K562 (cell line): ENCODE measurements around the gene AGR2. TPM values are rescaled to one million over a fixed set of nuclear protein-coding genes. Genes with fewer than 3 reads are reported as not detected.
A peak's percentile ranks its signal among the peaks of the same experiment; 100 is the strongest.

Experiments used
- ATAC-seq: fragments of 200-7000 bp; cut with Tn5 transposase; 3 replicates; pipeline ENCODE4 v1.9.1; 2020; ENCODE audit warnings: moderate library complexity
- BruUV-seq: library from RNA; stranded (reverse); fragments of 400-500 nt; replicated peaks from 2 replicates; lab custom pipeline; 2021; lab: Mats Ljungman, UMichigan
- CTCF ChIA-PET: fragments of 300-600 bp; formaldehyde crosslinking; extraction: SDS; loops from one replicate; lab custom pipeline; 2021; ENCODE audit warnings: low intra/inter-chr PET ratio; lab: Yijun Ruan, JAX
- POLR2A ChIA-PET: fragments of 300-600, 350-650 bp; sonication (Branson Sonifier 250); formaldehyde crosslinking; extraction: SDS; loops from one replicate; lab custom pipeline; 2021; ENCODE audit warnings: antibody characterized with exemption, inconsistent platforms; lab: Yijun Ruan, JAX
- DNase-seq, 4 experiments: peaks; one replicate each; pipeline versions ENCODE4 v3.0.0 to v3.0.0-alpha.2; 2011 to 2018; ENCODE audit warnings: low spot score in 3 of 4, mixed read lengths in 3 of 4; ENCODE audit errors: extremely low read depth in 1 of 4
- FAIRE-seq: peaks from 2 replicates; lab custom pipeline; 2011; peaks lifted over from hg19 to GRCh38; lab: Jason Lieb, UNC
- H2AFZ ChIP-seq: 2 replicates; pipeline ENCODE4 v1.6.0; 2011; ENCODE audit warnings: low read depth, low read length, control low read depth, inconsistent platforms
- H3K27ac ChIP-seq: fragments of 200-600 bp; 3 replicates; pipeline ENCODE4 v1.8.0; 2011; ENCODE audit warnings: low read depth, mild to moderate bottlenecking, control low read depth, inconsistent platforms, low read length, moderate library complexity, mixed read lengths; ENCODE audit errors: extremely low read depth
- H3K27me3 ChIP-seq, 2 experiments: fragments of 300-600 bp in 1 of 2; 2 replicates in 1 of 2; 3 replicates in 1 of 2; pipeline versions ENCODE4 v1.6.0 to v1.8.0; 2011; ENCODE audit warnings: inconsistent platforms in 2 of 2, low read length in 2 of 2, mild to moderate bottlenecking in 1 of 2, mixed read lengths in 1 of 2, moderate library complexity in 1 of 2; ENCODE audit not compliant: control insufficient read depth in 2 of 2, insufficient read depth in 2 of 2
- H3K36me3 ChIP-seq: fragments of 300-600 bp; 3 replicates; pipeline ENCODE4 v1.8.0; 2011; ENCODE audit warnings: mild to moderate bottlenecking, low read length, inconsistent platforms; ENCODE audit not compliant: control insufficient read depth, insufficient read depth
- H3K4me1 ChIP-seq, 2 experiments: fragments of 200-600 bp in 1 of 2; replicated peaks in 1 of 2; 2 replicates in 1 of 2; 3 replicates in 1 of 2; pipeline versions ENCODE4 v1.5.1 to v1.8.0; 2011; ENCODE audit warnings: inconsistent platforms in 2 of 2, low read length in 2 of 2, mild to moderate bottlenecking in 1 of 2, mixed read lengths in 1 of 2, moderate library complexity in 1 of 2; ENCODE audit not compliant: control insufficient read depth in 2 of 2, insufficient read depth in 2 of 2
- H3K4me2 ChIP-seq: 2 replicates; pipeline ENCODE4 v1.6.1; 2011; ENCODE audit warnings: low read length, control low read depth, inconsistent platforms, mixed read lengths; ENCODE audit not compliant: insufficient read depth
- H3K4me3 ChIP-seq: fragments of 200-600 bp; sonication (generic), shearing (Covaris generic); 2 replicates; pipeline ENCODE4 v1.5.1; 2016; ENCODE audit warnings: control low read depth, inconsistent platforms
- H3K79me2 ChIP-seq: fragments of 200-600 bp; 3 replicates; pipeline ENCODE4 v1.8.0; 2011; ENCODE audit warnings: low read length, inconsistent platforms; ENCODE audit not compliant: control insufficient read depth, insufficient read depth
- H3K9ac ChIP-seq, 2 experiments: 2 replicates each; pipeline versions ENCODE4 v1.6.0 to v1.6.1; 2011; ENCODE audit warnings: low read depth in 2 of 2, low read length in 2 of 2, control low read depth in 1 of 2, inconsistent platforms in 1 of 2, mild to moderate bottlenecking in 1 of 2, mixed read lengths in 1 of 2; ENCODE audit not compliant: insufficient read depth in 1 of 2
- H3K9me1 ChIP-seq: one replicate; pipeline ENCODE4 v1.6.0; 2011; ENCODE audit warnings: inconsistent platforms, mild to moderate bottlenecking, low read length, moderate library complexity; ENCODE audit not compliant: control insufficient read depth, insufficient read depth
- H3K9me3 ChIP-seq: replicated peaks from 2 replicates; pipeline ENCODE4 v1.5.1; 2011; ENCODE audit warnings: low read depth, low read length, inconsistent platforms; ENCODE audit not compliant: control insufficient read depth, insufficient read depth
- H4K20me1 ChIP-seq: replicated peaks from 2 replicates; pipeline ENCODE4 v1.6.1; 2011; ENCODE audit warnings: low read length, inconsistent platforms, mixed read lengths; ENCODE audit not compliant: control insufficient read depth, insufficient read depth
- CHCHD3 ChIP-seq: fragments of 250-450 bp; sonication (Bioruptor Pico); IDR thresholded peaks from 2 replicates; pipeline ENCODE4 v2.1.2; 2022; ENCODE audit warnings: mild to moderate bottlenecking
- DDX20 ChIP-seq: fragments of 450-650 bp; IDR thresholded peaks from 2 replicates; pipeline ENCODE4 v1.6.1; 2016; ENCODE audit warnings: missing genetic modification characterization, low read depth, mild to moderate bottlenecking, missing compliant biosample characterization, moderate library complexity
- EZH2 ChIP-seq: IDR thresholded peaks from 2 replicates; pipeline ENCODE4 v1.6.1; 2012; ENCODE audit warnings: low read depth, mild to moderate bottlenecking, inconsistent platforms, low read length, borderline replicate concordance
- HOXB6 ChIP-seq: fragments of 250-450 bp; sonication (Bioruptor Pico); IDR thresholded peaks from 2 replicates; pipeline ENCODE4 v1.5.1; 2022; ENCODE audit warnings: mild to moderate bottlenecking, borderline replicate concordance
- KDM2B ChIP-seq: fragments of 250-450 bp; sonication (Bioruptor Pico); IDR thresholded peaks from 2 replicates; pipeline ENCODE4 v1.8.0; 2021; ENCODE audit warnings: mild to moderate bottlenecking, moderate library complexity
- MAFG ChIP-seq: fragments of 450-650 bp; conservative IDR thresholded peaks from 2 replicates; pipeline ENCODE4 v1.6.1; 2016; ENCODE audit warnings: missing genetic modification characterization, missing compliant biosample characterization
- NFE2 ChIP-seq: IDR thresholded peaks from 2 replicates; pipeline ENCODE4 v1.6.1; 2014; ENCODE audit warnings: antibody characterized with exemption, low read depth
- NFE2L1 ChIP-seq: fragments of 450-650 bp; IDR thresholded peaks from 2 replicates; pipeline ENCODE4 v1.6.1; 2016; ENCODE audit warnings: missing genetic modification characterization, low read depth, mild to moderate bottlenecking, missing compliant biosample characterization, moderate library complexity, borderline replicate concordance
- WGBS: fragments of 100-300 bp; shearing (Covaris generic); methylation state at CpG from one replicate; pipeline ENCODE4 v1.1.6; 2016; ENCODE audit warnings: low coverage, mixed read lengths; ENCODE audit not compliant: insufficient coverage; ENCODE audit errors: missing lambda C conversion rate; 5-methylcytosine and 5-hydroxymethylcytosine counted together
- in situ Hi-C: fragments of 300-500 bp; cut with MboI; formaldehyde crosslinking; loops from 4 replicates; pipeline ENCODE4 v1.15.0; 2018; ENCODE audit warnings: inconsistent platforms, mixed read lengths
- intact Hi-C: fragments of 100-400 bp; cut with micrococcal nuclease; formaldehyde crosslinking; loops from 2 replicates; pipeline ENCODE4 v1.14.2; 2022
- polyA plus RNA-seq, 8 experiments: library from polyadenylated mRNA; depleted of rRNA in 4 of 8; stranded (reverse) in 5 of 8; unstranded in 3 of 8; fragments of >200 nt; fragmentation: Nextera tagmentation in 2 of 8; fragmentation: Illumina TruSeq in 1 of 8; extraction: Ambion mirVana in 2 of 8; extraction: Trizol in 1 of 8; gene quantifications; 2 replicates each; pipeline versions ENCODE4 v1.2.1 to v1.2.3, GENCODE V29; 2011 to 2014; ENCODE audit warnings: inconsistent platforms in 1 of 8, missing spikeins in 1 of 8
- total RNA-seq, 7 experiments: library from RNA; depleted of rRNA in 6 of 7; stranded (reverse); fragments of >200 nt in 6 of 7; fragmentation: Illumina TruSeq in 2 of 7; extraction: Trizol in 2 of 7; gene quantifications; 2 replicates each; pipeline versions ENCODE4 v1.2.1 to v1.2.3, GENCODE V29; 2011 to 2021; ENCODE audit warnings: low replicate concordance in 1 of 7
- TF ChIP-seq, protein P1 (sequence below), 2 experiments: IDR thresholded peaks; 2 replicates each; pipeline ENCODE4 v1.6.1; 2012; ENCODE audit warnings: improper control_type of control experiment in 2 of 2, low read depth in 2 of 2, low read length in 2 of 2, borderline replicate concordance in 1 of 2
- TF ChIP-seq, protein P2 (sequence below): fragments of 450-650 bp; IDR thresholded peaks from 2 replicates; pipeline ENCODE4 v1.6.1; 2016
- TF ChIP-seq, protein P3 (sequence below): fragments of 250-450 bp; sonication (Bioruptor Pico); IDR thresholded peaks from 2 replicates; pipeline ENCODE4 v1.5.0; 2021

Gene AGR2
- total and polyA plus RNA-seq, 9 of the 15 experiments (the other 6 are each of a cell fraction or from before 2014, with no cell fraction given) = 0.66 TPM; not detected in 8

DNA sequence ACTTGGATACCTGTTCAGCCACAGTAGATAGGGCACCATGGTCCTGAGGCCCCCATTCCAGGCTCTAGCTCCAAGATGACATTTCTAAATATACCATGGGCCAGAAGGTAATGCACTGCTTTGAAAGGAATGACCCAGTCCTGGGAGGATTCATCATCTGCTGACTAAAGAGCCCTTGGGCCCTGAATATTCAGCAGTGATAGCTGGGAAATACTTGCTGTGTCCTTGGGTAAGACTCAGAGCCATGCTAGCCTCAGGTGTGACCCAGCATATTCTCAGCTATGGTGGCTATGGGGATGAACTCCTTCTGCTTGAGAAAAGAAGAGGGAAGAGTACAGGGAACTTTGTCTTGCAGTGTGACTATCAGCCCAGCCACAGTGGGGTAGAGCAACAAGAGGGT is 21.3 kb upstream of the AGR2 start:
- peak; percentile 46 for TF ChIP-seq MAFG (tag)
- peak; percentile 17; the same call in 1 of the 2 replicates for TF ChIP-seq NFE2L1 (tag)
- peak; percentile 43; the same call in 1 of the 2 replicates for TF ChIP-seq NFE2
- no peak for TF ChIP-seq CHCHD3 (CRISPR knock-in tag)

DNA sequence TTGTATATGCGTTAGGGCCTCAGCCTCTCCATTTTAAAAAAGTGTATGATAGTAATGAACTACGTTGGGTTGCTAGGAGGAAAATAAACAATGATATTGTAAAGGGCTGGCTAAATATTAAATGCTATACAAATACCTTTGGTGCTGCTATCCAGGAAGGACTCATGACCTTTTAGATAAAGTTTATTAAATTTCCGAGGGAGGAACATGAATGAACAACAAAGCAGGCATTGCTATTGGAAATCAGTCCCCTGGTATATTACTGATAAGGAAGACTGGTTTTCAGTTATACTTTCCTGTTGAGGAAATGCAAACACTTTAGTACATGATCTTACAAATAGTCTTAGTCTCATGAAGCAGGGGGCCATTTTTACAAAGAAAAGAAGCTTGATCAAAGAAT is 17.2 kb upstream of the AGR2 start:
- WGBS = 0% methylated on average over 3 of the region's 3 CpGs
- ChIA-PET POLR2A (no interaction called here), CTCF (no interaction called here)
- no peaks in the 10 kb centered on the region for H3K9me3 ChIP-seq
- no peak overlapping the region for H3K27ac ChIP-seq
- no peak overlapping the region for H2AFZ ChIP-seq
- H3K36me3 ChIP-seq = no peaks in the 10 kb centered on the region
- no peak overlapping the region for H3K4me2 ChIP-seq
- no peak for DNase-seq
- no peak overlapping the region for H3K9ac ChIP-seq
- H3K79me2 ChIP-seq = no peaks in the 10 kb centered on the region
- BruUV-seq = no TSS peak
- H3K9me1 ChIP-seq = no peaks in the 10 kb centered on the region
- FAIRE-seq = no peak
- H3K4me1 ChIP-seq = peaks cover 0 to 4% of the 10 kb centered on the region in 2 experiments; a peak in 1 of 5 replicates
- intact Hi-C loops = no loop called here
- no peak overlapping the region for H3K4me3 ChIP-seq
- in situ Hi-C loops = no loop called here
- peaks cover 0 to 4% of the 10 kb centered on the region in 2 experiments; a peak in 1 of 5 replicates for H3K27me3 ChIP-seq
- ATAC-seq = no peak
- H4K20me1 ChIP-seq = no peaks in the 10 kb centered on the region
- TF ChIP-seq, protein P1, sequence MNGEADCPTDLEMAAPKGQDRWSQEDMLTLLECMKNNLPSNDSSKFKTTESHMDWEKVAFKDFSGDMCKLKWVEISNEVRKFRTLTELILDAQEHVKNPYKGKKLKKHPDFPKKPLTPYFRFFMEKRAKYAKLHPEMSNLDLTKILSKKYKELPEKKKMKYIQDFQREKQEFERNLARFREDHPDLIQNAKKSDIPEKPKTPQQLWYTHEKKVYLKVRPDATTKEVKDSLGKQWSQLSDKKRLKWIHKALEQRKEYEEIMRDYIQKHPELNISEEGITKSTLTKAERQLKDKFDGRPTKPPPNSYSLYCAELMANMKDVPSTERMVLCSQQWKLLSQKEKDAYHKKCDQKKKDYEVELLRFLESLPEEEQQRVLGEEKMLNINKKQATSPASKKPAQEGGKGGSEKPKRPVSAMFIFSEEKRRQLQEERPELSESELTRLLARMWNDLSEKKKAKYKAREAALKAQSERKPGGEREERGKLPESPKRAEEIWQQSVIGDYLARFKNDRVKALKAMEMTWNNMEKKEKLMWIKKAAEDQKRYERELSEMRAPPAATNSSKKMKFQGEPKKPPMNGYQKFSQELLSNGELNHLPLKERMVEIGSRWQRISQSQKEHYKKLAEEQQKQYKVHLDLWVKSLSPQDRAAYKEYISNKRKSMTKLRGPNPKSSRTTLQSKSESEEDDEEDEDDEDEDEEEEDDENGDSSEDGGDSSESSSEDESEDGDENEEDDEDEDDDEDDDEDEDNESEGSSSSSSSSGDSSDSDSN (IDR thresholded peaks at IDR 0.05; ENCODE audit: borderline replicate concordance in 1 of 2, low read depth in 2 of 2, low read length in 2 of 2) = no peak
- TF ChIP-seq HOXB6 (CRISPR knock-in tag) (no peak), EZH2 (no peak), KDM2B (CRISPR knock-in tag) (no peak), DDX20 (tag) (no peak)
- TF ChIP-seq, protein P2, sequence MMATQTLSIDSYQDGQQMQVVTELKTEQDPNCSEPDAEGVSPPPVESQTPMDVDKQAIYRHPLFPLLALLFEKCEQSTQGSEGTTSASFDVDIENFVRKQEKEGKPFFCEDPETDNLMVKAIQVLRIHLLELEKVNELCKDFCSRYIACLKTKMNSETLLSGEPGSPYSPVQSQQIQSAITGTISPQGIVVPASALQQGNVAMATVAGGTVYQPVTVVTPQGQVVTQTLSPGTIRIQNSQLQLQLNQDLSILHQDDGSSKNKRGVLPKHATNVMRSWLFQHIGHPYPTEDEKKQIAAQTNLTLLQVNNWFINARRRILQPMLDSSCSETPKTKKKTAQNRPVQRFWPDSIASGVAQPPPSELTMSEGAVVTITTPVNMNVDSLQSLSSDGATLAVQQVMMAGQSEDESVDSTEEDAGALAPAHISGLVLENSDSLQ = no peak
- TF ChIP-seq, protein P3, sequence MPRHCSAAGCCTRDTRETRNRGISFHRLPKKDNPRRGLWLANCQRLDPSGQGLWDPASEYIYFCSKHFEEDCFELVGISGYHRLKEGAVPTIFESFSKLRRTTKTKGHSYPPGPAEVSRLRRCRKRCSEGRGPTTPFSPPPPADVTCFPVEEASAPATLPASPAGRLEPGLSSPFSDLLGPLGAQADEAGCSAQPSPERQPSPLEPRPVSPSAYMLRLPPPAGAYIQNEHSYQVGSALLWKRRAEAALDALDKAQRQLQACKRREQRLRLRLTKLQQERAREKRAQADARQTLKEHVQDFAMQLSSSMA (CRISPR knock-in tag) = no peak

More for the DNA sequence above, 21.3 kb upstream of the AGR2 start:
- Histone ChIP-seq H3K4me1 (no peaks in the 10 kb centered on the region), H2AFZ (no peak overlapping the region), H4K20me1 (no peaks in the 10 kb centered on the region), H3K27me3 (peaks cover 0 to 4% of the 10 kb centered on the region in 2 experiments; a peak in 1 of 5 replicates), H3K9me1 (no peaks in the 10 kb centered on the region), H3K9me3 (no peaks in the 10 kb centered on the region), H3K36me3 (no peaks in the 10 kb centered on the region), H3K27ac (no peak overlapping the region), H3K79me2 (no peaks in the 10 kb centered on the region), H3K4me3 (no peak overlapping the region), H3K9ac (no peak overlapping the region), H3K4me2 (no peak overlapping the region)
- ATAC-seq = peak; percentile 40; the same call in 1 of the 3 replicates
- in situ Hi-C loops (no loop called here), intact Hi-C loops (no loop called here)
- CTCF ChIA-PET = no interaction called here
- POLR2A ChIA-PET = no interaction called here
- FAIRE-seq = no peak
- BruUV-seq = no TSS peak
- DNase-seq = no peak
